Stimulated activated CD4-positive, alpha-beta T cell treated with anti-CD3 and anti-CD28 coated beads, TNF-alpha, amount 100 ng/mL, for 48 hours (primary cell): ENCODE results near the gene ZNF302.
"Not testable (repeated sequence)": the region's sequence is repeated elsewhere in the genome, so short reads cannot be mapped to it uniquely, and the experiment has no call there.

Experiments
- DNase-seq, 3 donors: peaks; one replicate each; pipeline ENCODE4 v3.0.0-alpha.2; 2020; ENCODE audit warnings: low read depth in 3 of 3

The ZNF302 gene

DNA sequence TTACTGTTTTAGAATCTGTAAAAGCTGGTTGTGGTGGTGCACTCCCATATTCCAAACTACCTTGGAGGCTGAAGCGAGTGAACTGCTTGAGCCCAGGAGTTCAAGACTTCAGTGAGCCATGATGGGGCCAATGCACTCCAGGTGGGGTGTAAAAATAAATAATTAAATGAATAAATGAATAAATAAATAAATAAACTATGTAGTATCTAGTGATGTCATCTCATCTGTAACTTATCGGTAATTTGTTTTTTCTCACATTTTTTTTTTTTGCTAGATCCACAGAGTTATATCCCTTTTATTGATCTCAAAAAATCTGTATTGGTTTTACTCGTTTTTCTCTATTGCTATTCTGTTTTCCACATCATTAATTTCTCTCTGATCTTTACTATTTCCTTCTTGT lies 5.5 kb upstream of the ZNF302 start:
- no peak for DNase-seq

GRCh38 chr19:34673590-34673989 lies 3.9 kb upstream of the ZNF302 start:
- no peak for DNase-seq

DNA sequence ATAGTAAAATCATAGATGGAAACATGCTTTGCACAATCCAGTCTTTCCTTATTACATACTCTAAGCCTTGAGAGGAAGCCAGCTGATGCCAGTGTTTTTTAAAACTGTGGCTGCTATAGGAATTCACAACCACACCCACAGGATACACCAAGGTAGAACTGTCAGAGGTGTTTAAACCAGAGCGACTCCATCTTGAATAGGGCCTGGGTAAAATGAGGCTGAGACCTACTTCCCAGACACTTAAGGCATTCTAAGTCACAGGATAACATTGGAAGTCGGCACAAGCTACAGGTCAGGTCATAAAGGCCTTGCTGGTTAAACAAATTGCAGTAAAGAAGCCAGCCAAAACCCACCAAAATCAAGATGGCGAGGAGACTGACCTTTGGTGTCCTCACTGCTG lies 2.2 kb upstream of the ZNF302 start:
- no peak for DNase-seq

- DNase-seq: no peak
Observed at GRCh38 chr19:34675919-34676318, 1.6 kb upstream of the ZNF302 start.

DNA sequence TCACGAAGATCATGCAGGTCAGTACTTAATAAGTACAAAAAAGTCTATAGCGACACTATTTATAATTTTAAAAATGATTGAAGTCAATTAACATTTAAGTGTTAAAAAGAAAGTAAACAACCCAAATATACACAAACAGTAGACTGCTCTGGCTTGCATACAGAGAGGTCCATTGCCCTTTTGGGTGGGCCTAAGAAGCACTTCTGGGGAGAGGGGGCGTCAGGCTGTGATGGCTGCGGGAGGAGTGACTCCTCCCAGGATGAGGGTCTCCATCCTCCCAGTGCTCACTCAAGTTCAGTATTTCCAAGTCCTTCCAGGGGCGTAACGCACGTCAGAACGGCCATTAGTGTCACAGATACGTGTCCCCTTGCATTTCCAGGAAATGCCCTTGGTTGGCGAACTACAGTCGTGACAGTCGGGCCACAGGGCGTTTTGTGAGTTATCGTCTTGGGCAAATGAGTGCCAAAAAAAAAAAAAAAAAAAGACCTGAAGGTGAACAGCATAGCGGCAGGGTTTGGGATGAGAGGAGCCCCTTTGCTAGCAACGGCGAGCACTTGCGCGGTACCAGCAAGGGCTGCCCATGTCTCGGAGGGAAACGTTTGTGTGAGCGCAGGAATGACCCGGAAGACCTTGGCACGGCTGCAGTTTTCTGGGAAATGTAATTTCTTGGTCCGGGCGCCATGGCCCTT lies 637 bp upstream of the ZNF302 start, which contains the start of gene SCGB2B2:
Gene SCGB2B2 (minus strand): TSS at position 463 of the 689 bp plus-strand sequence. CDS start 82,596 bp downstream, outside the sequence.
- DNase-seq: peak in 2 of 3 donors; percentile 57 to 64

DNA sequence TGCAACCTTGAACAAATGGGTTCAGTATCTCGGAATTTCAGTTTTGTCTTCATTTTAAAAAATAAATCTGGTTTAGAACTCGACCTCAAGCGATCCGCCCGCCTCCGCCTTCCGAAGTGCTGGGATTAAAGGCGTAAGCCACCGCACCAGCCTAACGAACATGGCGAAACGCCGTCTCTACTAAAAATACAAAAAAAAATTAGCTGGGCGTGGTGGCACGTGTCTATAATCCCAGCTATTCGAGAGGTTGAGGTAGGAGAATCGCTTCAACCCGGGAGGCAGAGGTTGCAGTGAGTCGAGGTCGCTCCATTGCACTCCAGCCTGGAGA lies 571 bp downstream of the ZNF302 start:
- no peak for DNase-seq

- DNase-seq: no peak
Observed at GRCh38 chr19:34678421-34678820, 943 bp downstream of the ZNF302 start.

DNA sequence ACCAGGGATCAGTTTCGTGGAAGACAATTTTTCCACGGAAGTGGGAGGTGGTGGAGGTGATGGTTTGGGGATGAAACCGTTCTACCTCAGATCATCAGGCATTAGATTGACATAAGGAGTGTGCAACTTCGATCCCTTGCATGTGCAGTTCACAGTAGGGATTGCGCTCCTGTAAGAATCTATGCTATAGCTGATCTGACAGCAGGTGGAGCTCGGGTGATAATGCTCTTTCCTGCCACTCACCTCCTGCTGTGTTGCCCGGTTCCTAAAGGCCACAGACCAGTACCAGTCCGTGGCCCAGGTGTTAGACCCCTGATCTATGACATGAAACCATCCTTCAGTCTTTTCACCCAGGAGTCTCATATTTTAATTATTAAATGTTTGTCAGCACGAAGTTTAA lies 4.0 kb downstream of the ZNF302 start:
- DNase-seq: no peak

- not testable (repeated sequence) for DNase-seq
Observed at GRCh38 chr19:34685266-34685665, 7.8 kb downstream of the ZNF302 start.

DNA sequence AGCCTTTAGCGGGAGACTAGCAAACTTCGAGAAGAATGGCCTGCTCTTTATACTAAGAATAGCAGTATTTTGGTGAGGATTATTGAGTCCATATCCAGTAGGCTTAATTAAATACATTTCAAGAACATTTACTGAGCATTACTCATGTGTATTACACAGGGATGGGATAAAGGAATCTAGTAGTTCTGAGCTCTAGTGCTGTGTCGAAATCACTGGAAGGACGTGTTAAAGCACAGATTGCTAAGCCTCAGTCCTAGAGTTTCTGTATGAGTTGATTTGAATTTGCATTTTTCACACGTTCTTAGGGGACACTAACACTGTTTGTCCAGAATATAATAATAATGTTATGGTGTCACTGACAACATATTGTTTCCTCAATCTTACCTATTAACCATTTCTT lies 9.0 kb downstream of the ZNF302 start:
- no peak for DNase-seq

- DNase-seq: no peak
Observed at GRCh38 chr19:34687348-34687747, 9.9 kb downstream of the ZNF302 start.

GRCh38 chr19:34688592-34688991 lies 11.1 kb downstream of the ZNF302 start:
- no peak for DNase-seq

DNA sequence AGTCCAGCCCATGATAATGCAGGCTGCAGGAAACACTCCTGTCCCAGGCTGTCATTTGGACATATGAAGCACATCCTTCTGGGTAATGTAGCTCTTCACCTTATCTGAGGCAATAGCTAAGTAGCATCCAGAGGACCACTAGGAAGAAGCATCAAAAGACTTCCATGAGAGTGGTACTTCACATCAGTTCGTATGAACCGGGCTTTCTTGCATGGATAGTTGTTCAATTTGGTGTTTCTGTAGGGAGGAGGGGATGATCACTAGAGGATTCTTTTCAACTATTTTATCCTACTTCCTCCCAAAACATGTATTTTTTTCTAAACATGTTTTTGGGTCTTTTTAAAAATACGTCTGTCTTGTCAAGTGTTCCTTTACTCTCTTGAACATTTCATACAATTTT lies 12.9 kb downstream of the ZNF302 start:
- no peak for DNase-seq

DNA sequence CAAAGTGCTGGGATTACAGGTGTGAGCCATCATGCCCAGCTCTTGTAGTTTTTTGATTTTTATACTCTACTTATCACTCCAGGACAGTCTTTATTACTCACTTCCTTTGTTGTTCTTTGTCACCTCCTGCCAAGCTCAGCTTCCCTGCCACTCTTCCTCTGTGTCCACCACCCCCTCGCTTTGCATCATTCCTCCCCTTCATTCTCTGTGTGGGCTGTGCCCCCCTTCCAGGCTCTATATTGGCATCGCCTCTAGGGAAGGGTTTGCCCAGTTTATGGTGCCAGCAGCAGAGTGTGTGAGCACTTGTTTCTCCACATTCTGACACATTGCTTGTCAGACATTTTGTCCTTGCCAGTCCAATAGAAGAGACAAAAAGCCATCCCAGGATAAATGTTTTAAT lies 15.1 kb downstream of the ZNF302 start:
- no peak for DNase-seq

GRCh38 chr19:34707661-34708060 lies 30.2 kb downstream of the ZNF302 start:
- DNase-seq: no peak

- no peak for DNase-seq
Observed at GRCh38 chr19:34711890-34712289, 34.4 kb downstream of the ZNF302 start.

GRCh38 chr19:34712395-34713261 lies 35.1 kb downstream of the ZNF302 start:
- peak; percentile 19 to 56 (median 27) for DNase-seq

DNA sequence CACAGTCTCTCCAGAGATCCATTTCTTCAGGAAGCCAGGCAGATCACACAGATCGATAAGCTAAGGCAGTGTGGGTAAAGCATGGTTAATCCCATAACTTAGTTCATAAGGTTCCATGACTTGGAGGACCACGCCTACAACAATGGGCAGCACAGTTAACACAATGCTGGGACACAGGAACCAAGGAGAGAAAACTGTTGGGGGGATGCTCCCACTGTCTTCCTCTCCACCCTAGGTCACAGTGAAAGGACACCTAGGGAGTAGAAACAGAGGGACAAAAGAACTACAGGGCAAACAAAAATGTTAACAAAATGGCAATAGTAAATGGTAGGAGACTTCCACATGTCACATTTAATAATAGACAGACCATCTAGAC lies 35.8 kb downstream of the ZNF302 start:
- no peak for DNase-seq

- DNase-seq: no peak
Observed at GRCh38 chr19:34715357-34715756, 37.9 kb downstream of the ZNF302 start.

DNA sequence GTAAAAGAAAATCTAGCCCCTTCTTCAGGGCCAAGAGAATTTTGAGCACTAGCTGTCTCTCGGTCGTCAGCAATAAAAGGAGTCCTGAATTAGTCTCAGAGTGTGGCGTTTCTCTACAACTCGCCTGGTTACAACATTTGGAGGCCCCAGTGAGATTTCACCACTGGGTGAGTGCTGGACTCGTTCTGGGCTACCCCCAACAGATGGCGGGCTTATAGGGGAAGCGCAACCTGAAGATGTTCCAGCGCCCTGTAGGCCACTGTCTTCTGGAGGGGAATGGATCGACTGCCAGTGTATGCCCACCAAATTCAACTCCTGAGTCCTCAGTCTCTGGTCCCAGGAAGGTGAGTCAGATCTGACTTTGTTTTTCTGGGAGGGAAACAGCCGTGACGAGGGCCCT lies 44.9 kb downstream of the ZNF302 start:
- DNase-seq: no peak

GRCh38 chr19:34725400-34725799 lies 47.9 kb downstream of the ZNF302 start:
- no peak for DNase-seq

DNA sequence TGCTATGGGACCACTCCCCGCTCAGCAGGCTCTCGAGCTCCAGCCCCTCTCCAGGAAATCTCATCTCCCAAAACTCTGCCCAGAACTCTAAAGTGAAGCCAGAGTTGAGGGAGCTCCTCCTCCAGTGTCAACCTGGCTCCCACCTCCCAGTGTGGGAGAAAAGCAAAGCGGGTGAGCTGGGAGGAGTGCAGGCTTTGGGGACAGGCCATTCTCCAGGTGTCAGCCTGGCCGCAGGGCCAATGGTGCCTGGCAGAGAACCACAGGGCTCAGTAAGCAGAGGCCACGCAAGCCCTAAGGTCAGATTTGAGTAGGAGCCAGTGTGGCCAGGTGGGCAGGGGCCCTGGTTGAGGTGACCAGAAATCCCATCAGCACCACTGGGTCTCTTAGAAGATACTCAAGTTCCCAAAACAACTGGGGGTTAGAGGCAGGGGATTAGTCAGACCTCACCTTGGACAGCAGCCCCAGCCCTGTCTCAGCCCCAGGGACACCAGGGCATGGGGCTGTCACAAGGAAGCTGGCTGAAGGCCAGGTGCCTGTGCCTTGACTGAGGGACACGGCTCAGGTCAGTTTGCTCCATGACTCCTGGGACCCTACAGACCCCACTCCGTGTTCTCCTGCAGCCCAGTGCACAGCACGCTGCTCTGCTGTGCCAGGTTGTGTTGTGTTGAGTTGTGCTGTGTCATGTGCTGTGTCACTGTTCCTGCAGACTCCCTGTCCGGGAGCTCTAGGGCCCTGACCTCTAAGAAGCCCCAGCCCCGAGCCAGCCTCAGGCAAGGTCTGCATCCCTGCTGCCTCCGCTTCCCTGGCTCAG lies 53.7 kb downstream of the ZNF302 start:
- no peak for DNase-seq
